Parathyroid adenoma (tissue), 2 donors: ENCODE measurements around the gene SIGLEC11.

Experiments used
- H2AFZ ChIP-seq: fragments of 300-600 bp; sonication (generic); one replicate; pipeline ENCODE4 v1.7.0; 2017; ENCODE audit warnings: antibody characterized with exemption, mild to moderate bottlenecking
- H3K27ac ChIP-seq: fragments of 300-600 bp; sonication (generic); one replicate; pipeline ENCODE4 v1.7.0; 2017
- H3K27me3 ChIP-seq: fragments of 300-600 bp; sonication (generic); one replicate; pipeline ENCODE4 v1.7.0; 2017; ENCODE audit warnings: low read length; ENCODE audit not compliant: control insufficient read depth, insufficient read depth
- H3K36me3 ChIP-seq: fragments of 300-600 bp; sonication (generic); one replicate; pipeline ENCODE4 v1.7.0; 2017; ENCODE audit warnings: low read length; ENCODE audit not compliant: control insufficient read depth, insufficient read depth
- H3K4me1 ChIP-seq: fragments of 300-600 bp; sonication (generic); one replicate; pipeline ENCODE4 v1.7.0; 2017; ENCODE audit warnings: control low read depth
- H3K4me2 ChIP-seq: fragments of 300-600 bp; sonication (generic); one replicate; pipeline ENCODE4 v1.7.0; 2017; ENCODE audit warnings: low read length
- H3K4me3 ChIP-seq: fragments of 300-600 bp; sonication (generic); one replicate; pipeline ENCODE4 v1.7.0; 2017; ENCODE audit warnings: low read depth, low read length
- H3K79me2 ChIP-seq: fragments of 300-600 bp; sonication (generic); one replicate; pipeline ENCODE4 v1.7.0; 2017; ENCODE audit warnings: control low read depth
- H3K9ac ChIP-seq: fragments of 300-600 bp; sonication (generic); one replicate; pipeline ENCODE4 v1.7.0; 2017; ENCODE audit warnings: mild to moderate bottlenecking
- H3K9me3 ChIP-seq: fragments of 300-600 bp; sonication (generic); one replicate; pipeline ENCODE4 v1.7.0; 2017; ENCODE audit warnings: low read length; ENCODE audit not compliant: control insufficient read depth
- TF ChIP-seq, protein P1 (sequence below): fragments of 300-600 bp; sonication (generic); IDR thresholded peaks from one replicate; pipeline ENCODE4 v1.7.0; 2017; ENCODE audit warnings: antibody characterized with exemption, mild to moderate bottlenecking
- donor health status: primary hyperparathyroidism.

Gene SIGLEC11

DNA sequence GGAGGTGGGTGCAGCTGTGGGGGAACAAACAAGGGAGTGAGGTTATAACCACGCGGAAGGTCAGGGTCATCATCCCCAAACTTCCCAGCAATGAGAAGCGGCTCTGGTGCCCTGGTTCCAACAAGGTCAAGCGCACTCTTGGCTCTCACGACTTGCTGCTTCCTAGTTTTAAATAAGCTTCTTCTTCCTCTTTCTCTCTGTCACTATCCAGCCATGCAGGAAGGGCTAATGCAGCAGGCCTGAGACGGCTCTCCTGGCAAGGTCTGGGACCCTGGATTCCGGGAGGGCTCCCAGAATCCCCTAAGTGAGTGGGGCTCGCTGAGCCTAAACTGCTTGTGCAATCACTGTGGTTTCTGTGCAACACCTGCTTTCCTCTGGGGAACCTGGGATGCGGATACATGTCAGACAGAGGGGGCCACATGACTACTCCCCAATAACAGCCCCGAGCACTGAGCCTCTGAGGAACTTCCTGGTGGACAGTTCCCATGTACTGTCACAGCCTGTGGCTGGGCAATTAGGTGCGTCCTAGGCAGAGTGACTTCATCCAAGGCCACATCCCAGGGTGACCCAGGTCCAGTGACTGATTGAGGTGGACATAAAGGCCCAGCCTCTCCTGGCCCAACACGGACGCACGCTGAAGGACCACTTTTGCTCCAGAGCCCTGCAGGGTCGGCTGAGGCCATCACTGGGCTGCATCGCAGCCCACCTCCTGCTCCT, 40.0 kb upstream of the SIGLEC11 start:
- no peak overlapping the region for H3K27ac ChIP-seq
- no peaks in the 10 kb centered on the region for H3K4me1 ChIP-seq
- H2AFZ ChIP-seq, result no peak overlapping the region
- TF ChIP-seq, protein P1, sequence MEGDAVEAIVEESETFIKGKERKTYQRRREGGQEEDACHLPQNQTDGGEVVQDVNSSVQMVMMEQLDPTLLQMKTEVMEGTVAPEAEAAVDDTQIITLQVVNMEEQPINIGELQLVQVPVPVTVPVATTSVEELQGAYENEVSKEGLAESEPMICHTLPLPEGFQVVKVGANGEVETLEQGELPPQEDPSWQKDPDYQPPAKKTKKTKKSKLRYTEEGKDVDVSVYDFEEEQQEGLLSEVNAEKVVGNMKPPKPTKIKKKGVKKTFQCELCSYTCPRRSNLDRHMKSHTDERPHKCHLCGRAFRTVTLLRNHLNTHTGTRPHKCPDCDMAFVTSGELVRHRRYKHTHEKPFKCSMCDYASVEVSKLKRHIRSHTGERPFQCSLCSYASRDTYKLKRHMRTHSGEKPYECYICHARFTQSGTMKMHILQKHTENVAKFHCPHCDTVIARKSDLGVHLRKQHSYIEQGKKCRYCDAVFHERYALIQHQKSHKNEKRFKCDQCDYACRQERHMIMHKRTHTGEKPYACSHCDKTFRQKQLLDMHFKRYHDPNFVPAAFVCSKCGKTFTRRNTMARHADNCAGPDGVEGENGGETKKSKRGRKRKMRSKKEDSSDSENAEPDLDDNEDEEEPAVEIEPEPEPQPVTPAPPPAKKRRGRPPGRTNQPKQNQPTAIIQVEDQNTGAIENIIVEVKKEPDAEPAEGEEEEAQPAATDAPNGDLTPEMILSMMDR, result no peak
- no peak overlapping the region for H3K4me3 ChIP-seq
- no peak overlapping the region for H3K4me2 ChIP-seq
- H3K9me3 ChIP-seq, result no peaks in the 10 kb centered on the region
- H3K79me2 ChIP-seq, result no peaks in the 10 kb centered on the region
- no peaks in the 10 kb centered on the region for H3K36me3 ChIP-seq
- H3K9ac ChIP-seq, result no peak overlapping the region
- no peaks in the 10 kb centered on the region for H3K27me3 ChIP-seq

DNA sequence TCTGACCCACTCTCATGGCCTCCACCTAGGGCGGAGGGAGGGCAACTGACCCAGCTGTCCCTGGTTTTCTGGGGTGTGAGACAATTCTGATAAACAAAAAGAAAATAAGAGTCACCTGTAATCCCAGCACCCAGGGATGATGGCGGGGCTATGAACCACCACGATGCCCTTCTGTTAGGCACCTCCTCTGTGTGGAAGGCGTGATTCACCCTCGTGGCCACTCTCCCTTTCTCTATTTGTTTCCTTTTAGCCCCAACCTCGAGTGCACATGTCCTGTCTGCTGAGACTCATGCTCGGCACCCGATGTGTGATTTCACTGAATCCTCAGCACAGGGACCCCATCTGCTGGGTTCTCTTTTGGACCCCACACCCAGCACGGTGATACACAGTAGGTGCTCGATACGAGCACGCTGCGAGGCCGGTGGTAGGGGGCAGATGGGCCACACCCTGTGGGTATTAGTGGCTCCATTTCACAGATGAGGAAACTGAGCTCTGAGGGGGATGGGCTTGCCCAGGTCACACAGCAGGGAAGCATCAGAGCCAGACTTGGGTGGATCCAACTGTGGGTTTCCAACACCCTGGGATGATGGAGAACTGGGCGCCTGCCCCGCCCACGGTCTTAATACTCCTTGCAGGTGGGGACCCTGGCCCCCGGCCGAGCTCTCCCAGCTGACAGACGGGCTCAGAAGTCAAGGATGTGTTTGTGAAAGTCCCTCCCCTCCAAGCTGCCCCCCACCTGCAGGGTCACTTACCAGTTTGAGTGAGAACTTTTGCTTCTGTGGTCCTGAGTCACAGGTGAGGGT, 39.3 kb upstream of the SIGLEC11 start:
- Histone ChIP-seq H2AFZ (no peak overlapping the region), H3K27me3 (no peaks in the 10 kb centered on the region), H3K27ac (no peak overlapping the region), H3K36me3 (no peaks in the 10 kb centered on the region), H3K4me2 (no peak overlapping the region), H3K9me3 (no peaks in the 10 kb centered on the region), H3K9ac (no peak overlapping the region), H3K79me2 (no peaks in the 10 kb centered on the region), H3K4me1 (no peaks in the 10 kb centered on the region), H3K4me3 (no peak overlapping the region)
- TF ChIP-seq, protein P1, result no peak

DNA sequence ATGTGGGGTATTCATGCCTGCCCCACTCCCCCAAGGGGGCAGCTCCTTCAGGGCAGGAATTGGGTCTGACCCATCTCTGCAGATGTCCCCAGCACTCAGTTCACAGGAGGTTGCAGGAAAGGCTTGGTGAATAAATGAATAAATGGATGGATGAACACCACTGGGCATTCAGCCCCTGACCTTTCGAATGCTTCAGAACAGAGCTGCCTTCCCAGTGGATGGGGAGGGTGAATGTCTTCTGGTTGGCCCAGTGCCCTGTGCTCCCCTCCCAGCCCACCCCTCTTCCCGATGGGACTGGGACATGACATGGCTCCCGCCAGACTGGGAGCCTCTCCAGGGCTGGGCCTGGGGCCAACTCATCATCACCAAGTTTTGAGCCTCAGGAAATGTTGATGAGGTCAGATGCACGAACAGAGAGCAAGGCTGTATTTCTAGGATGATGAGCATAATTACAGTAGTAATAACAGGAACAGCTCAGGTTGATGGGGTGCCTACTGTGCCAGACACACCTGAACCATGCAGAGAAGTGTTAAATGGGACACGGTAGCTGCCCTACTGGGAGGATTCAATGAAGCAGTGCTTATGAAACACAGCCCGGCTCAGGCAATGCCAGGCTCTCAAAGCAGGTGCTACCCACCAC, 38.5 kb upstream of the SIGLEC11 start:
- H3K9me3 ChIP-seq, result no peaks in the 10 kb centered on the region
- H3K4me1 ChIP-seq, result no peaks in the 10 kb centered on the region
- H3K4me2 ChIP-seq, result no peak overlapping the region
- H3K9ac ChIP-seq, result no peak overlapping the region
- TF ChIP-seq, protein P1, result no peak
- H3K79me2 ChIP-seq, result no peaks in the 10 kb centered on the region
- H2AFZ ChIP-seq, result no peak overlapping the region
- H3K27ac ChIP-seq, result no peak overlapping the region
- H3K27me3 ChIP-seq, result no peaks in the 10 kb centered on the region
- no peaks in the 10 kb centered on the region for H3K36me3 ChIP-seq
- no peak overlapping the region for H3K4me3 ChIP-seq

DNA sequence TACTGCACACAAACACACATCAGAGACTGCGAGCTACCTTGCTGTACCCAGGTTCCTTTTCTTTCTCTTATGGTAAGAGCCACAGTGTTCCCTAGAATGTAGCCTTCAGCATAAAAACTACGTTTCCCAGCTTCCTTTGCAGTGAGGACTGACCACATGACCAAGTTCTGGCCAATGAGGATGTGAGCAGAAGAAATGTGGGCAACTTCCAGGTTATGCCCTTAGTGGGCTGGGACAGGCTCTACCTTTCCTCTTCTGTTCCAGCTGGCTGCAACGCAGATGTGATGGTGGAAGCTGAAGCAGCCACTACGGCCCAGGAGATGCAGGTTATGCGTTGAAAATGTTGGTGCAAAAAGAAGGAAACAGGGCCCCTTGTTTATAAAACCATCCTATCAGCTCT, 36.7 kb upstream of the SIGLEC11 start:
- Histone ChIP-seq H3K9ac (no peak overlapping the region), H3K4me3 (no peak overlapping the region), H2AFZ (no peak overlapping the region), H3K79me2 (no peaks in the 10 kb centered on the region), H3K4me2 (no peak overlapping the region), H3K9me3 (no peaks in the 10 kb centered on the region), H3K36me3 (no peaks in the 10 kb centered on the region), H3K27me3 (no peaks in the 10 kb centered on the region), H3K27ac (no peak overlapping the region), H3K4me1 (no peaks in the 10 kb centered on the region)
- TF ChIP-seq, protein P1, result no peak
